ENCODE measurements around the gene ATP1A2. TPM values are rescaled to one million over a fixed set of nuclear protein-coding genes. Genes with fewer than 3 reads are reported as not detected.

Gene ATP1A2
- total RNA-seq, 1 donor from 2014 or later, result 8.2 TPM

DNA sequence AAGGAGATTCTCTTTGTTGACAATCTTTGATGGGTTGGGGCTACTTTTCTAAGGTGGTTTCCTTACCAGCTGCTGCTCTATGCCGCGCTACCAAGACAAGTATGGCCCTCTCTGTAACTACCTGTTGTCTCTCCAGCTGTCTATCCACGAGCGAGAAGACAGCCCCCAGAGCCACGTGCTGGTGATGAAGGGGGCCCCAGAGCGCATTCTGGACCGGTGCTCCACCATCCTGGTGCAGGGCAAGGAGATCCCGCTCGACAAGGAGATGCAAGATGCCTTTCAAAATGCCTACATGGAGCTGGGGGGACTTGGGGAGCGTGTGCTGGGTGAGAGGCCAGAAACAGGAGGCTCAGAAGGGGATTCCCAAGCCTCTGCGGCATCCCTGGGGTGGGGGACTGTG lies 14.4 kb downstream of the ATP1A2 start:
- H3K27me3 Mint-ChIP-seq (ENCODE audit: unreplicated experiment), result peaks cover 31% of the 10 kb centered on the region
- no peak overlapping the region for H3K4me3 Mint-ChIP-seq (ENCODE audit: unreplicated experiment)
- peaks cover 6% of the 10 kb centered on the region for H3K4me1 Mint-ChIP-seq (ENCODE audit: unreplicated experiment)
- TF ChIP-seq, protein P1, sequence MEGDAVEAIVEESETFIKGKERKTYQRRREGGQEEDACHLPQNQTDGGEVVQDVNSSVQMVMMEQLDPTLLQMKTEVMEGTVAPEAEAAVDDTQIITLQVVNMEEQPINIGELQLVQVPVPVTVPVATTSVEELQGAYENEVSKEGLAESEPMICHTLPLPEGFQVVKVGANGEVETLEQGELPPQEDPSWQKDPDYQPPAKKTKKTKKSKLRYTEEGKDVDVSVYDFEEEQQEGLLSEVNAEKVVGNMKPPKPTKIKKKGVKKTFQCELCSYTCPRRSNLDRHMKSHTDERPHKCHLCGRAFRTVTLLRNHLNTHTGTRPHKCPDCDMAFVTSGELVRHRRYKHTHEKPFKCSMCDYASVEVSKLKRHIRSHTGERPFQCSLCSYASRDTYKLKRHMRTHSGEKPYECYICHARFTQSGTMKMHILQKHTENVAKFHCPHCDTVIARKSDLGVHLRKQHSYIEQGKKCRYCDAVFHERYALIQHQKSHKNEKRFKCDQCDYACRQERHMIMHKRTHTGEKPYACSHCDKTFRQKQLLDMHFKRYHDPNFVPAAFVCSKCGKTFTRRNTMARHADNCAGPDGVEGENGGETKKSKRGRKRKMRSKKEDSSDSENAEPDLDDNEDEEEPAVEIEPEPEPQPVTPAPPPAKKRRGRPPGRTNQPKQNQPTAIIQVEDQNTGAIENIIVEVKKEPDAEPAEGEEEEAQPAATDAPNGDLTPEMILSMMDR (IDR thresholded peaks at IDR 0.05), result no peak
- DNase-seq (ENCODE audit: extremely low spot score, unreplicated experiment), result no peak
- H3K27ac Mint-ChIP-seq (ENCODE audit: unreplicated experiment), result no peak overlapping the region
- no peaks in the 10 kb centered on the region for H3K9me3 Mint-ChIP-seq (ENCODE audit: unreplicated experiment)
- no peaks in the 10 kb centered on the region for H3K36me3 Mint-ChIP-seq (ENCODE audit: unreplicated experiment)

DNA sequence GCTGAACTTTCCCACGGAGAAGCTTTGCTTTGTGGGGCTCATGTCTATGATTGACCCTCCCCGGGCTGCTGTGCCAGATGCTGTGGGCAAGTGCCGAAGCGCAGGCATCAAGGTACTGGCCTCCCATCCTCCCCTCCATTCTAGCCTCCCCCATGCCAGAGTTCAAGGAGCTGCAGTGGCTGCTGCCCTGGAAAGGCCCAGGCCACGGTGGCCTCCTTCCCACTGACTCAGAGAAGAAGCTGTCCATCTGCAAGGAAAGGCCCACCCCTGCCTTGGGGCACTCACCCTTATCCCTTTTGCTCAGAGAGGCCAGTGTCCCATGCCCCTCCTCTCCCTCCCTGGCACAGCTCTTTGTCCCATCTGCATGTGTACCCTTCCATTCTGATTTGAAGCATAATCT lies 14.9 kb downstream of the ATP1A2 start:
- H3K4me1 Mint-ChIP-seq (ENCODE audit: unreplicated experiment), result peaks cover 5% of the 10 kb centered on the region
- H3K9me3 Mint-ChIP-seq (ENCODE audit: unreplicated experiment), result no peaks in the 10 kb centered on the region
- H3K4me3 Mint-ChIP-seq (ENCODE audit: unreplicated experiment), result no peak overlapping the region
- H3K27me3 Mint-ChIP-seq (ENCODE audit: unreplicated experiment), result peaks cover 31% of the 10 kb centered on the region
- DNase-seq (ENCODE audit: extremely low spot score, unreplicated experiment), result no peak
- H3K27ac Mint-ChIP-seq (ENCODE audit: unreplicated experiment), result no peak overlapping the region
- TF ChIP-seq, protein P1 (IDR thresholded peaks at IDR 0.05), result no peak
- H3K36me3 Mint-ChIP-seq (ENCODE audit: unreplicated experiment), result no peaks in the 10 kb centered on the region

DNA sequence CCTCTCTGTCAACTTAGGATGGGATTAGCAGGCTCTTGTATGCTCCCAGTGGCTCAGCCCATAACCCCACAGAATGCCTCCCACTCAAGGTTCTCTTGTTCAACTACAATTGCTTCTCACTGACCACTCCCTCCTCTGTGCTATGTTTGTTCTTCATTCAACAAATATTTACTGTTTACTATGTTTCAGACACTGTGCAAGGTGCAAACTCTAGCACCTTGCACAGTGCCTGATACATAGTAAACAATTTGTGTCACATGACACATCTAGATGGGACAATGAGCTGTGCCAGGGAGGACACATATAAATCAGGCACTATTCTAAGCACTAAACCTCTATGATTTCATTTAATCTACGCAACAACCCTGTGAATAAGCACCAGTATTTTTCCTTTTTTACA lies 15.4 kb downstream of the ATP1A2 start:
- Mint-ChIP-seq H3K27me3 (ENCODE audit: unreplicated experiment) (peaks cover 31% of the 10 kb centered on the region), H3K4me3 (ENCODE audit: unreplicated experiment) (no peak overlapping the region), H3K4me1 (ENCODE audit: unreplicated experiment) (peaks cover 1% of the 10 kb centered on the region), H3K9me3 (ENCODE audit: unreplicated experiment) (no peaks in the 10 kb centered on the region), H3K36me3 (ENCODE audit: unreplicated experiment) (no peaks in the 10 kb centered on the region), H3K27ac (ENCODE audit: unreplicated experiment) (no peak overlapping the region)
- TF ChIP-seq, protein P1 (IDR thresholded peaks at IDR 0.05), result no peak
- DNase-seq (ENCODE audit: extremely low spot score, unreplicated experiment), result no peak

DNA sequence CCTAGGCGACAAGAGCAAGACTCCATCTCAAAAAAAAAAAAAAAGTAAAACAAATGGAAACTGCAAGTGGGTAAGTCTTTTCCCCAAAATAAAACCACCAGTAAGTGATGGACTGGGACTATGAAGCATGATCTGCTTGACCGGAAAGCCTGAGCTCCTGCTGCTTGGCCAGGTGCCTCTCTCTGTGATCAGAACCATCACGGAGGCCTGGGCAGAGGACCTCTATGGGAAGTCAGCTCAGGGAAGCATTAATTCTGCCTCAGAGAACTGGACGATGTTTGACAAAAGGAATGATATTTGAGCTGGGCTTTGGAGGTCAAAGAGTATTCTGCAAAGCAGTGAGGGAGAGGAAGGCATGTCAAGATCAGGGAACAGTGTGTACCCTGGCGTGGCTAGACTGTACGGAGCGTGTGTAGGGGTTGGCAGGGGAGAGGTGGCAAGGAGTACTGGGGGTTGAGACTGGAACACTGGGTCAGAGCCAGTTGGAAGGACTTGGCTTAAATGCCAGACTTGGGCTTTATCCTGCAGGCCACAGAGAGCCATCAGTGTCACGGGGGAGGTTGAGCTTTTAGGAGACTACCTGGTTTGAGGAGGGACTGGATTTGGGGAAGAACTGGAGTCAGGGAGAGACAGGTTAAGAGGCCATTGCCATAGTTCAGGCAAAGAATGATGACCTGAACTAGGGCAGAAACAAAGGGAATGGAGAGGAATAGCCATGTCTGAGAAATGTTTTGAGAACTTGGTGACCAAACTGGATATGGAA lies 16.4 kb downstream of the ATP1A2 start:
- no peaks in the 10 kb centered on the region for H3K36me3 Mint-ChIP-seq (ENCODE audit: unreplicated experiment)
- H3K4me1 Mint-ChIP-seq (ENCODE audit: unreplicated experiment), result no peaks in the 10 kb centered on the region
- no peak for DNase-seq (ENCODE audit: extremely low spot score, unreplicated experiment)
- peaks cover 31% of the 10 kb centered on the region for H3K27me3 Mint-ChIP-seq (ENCODE audit: unreplicated experiment)
- H3K4me3 Mint-ChIP-seq (ENCODE audit: unreplicated experiment), result no peak overlapping the region
- no peaks in the 10 kb centered on the region for H3K9me3 Mint-ChIP-seq (ENCODE audit: unreplicated experiment)
- TF ChIP-seq, protein P1 (IDR thresholded peaks at IDR 0.05), result no peak
- H3K27ac Mint-ChIP-seq (ENCODE audit: unreplicated experiment), result no peak overlapping the region

DNA sequence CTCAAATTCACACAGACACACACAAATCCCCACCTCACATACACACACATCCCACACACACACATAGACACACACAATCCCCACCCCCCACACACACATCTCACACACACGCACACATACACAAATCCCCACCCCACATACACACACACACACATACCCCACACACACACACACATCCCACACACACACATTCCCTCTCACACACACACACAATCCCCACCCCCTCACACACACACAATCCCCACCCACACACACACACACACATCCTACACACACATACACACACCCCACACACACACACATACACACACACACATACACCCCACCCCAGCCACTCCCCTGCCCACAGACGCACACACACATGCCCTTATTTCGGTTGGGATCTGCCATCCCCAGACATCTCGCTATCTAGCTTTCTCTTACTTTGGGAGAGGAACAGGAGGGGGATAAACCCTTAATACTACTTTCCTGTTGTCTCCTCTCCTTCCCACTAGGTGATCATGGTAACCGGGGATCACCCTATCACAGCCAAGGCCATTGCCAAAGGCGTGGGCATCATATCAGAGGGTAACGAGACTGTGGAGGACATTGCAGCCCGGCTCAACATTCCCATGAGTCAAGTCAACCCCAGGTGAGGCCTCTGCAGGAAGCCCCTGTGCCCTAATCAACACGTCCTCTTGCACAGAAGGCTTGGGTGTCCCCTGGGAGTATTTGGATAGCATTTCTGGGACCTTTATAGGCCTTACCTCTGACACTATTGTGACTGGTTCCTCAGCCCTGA lies 18.6 kb downstream of the ATP1A2 start:
- DNase-seq (ENCODE audit: extremely low spot score, unreplicated experiment), result no peak
- Mint-ChIP-seq H3K27me3 (ENCODE audit: unreplicated experiment) (peaks cover 40% of the 10 kb centered on the region), H3K9me3 (ENCODE audit: unreplicated experiment) (no peaks in the 10 kb centered on the region), H3K27ac (ENCODE audit: unreplicated experiment) (no peak overlapping the region), H3K36me3 (ENCODE audit: unreplicated experiment) (no peaks in the 10 kb centered on the region), H3K4me1 (ENCODE audit: unreplicated experiment) (no peaks in the 10 kb centered on the region), H3K4me3 (ENCODE audit: unreplicated experiment) (no peak overlapping the region)
- TF ChIP-seq, protein P1 (IDR thresholded peaks at IDR 0.05), result no peak
